GM18508 (cell line): ENCODE results near the gene CHRM2.
"Not testable (repeated sequence)": the region's sequence is repeated elsewhere in the genome, so short reads cannot be mapped to it uniquely, and the experiment has no call there.

Experiments
- ATAC-seq: cut with Tn5 transposase; IDR thresholded peaks from one replicate; pipeline ENCODE4 v1.9.1; 2021; ENCODE audit warnings: moderate number of reproducible peaks; ENCODE audit not compliant: insufficient read depth, unreplicated experiment

The CHRM2 gene

GRCh38 chr7:136868496-136869000 lies at the start of gene CHRM2:
Gene CHRM2, plus strand, starts transcription at chr7:136868652. Its CDS starts 146,214 bp downstream, at chr7:137014866.
- no peak for ATAC-seq

- not testable (repeated sequence) for ATAC-seq
Measured at GRCh38 chr7:136831398-136831797, 37.1 kb upstream of the CHRM2 start.

- ATAC-seq: no peak
Measured at GRCh38 chr7:136845899-136846465, 22.5 kb upstream of the CHRM2 start.

GRCh38 chr7:136847858-136848257 lies 20.6 kb upstream of the CHRM2 start:
- ATAC-seq: no peak

GRCh38 chr7:136853654-136854053 lies 14.8 kb upstream of the CHRM2 start:
- no peak for ATAC-seq

- ATAC-seq: no peak
Measured at GRCh38 chr7:136857573-136857972, 10.9 kb upstream of the CHRM2 start.

- ATAC-seq: no peak
Measured at GRCh38 chr7:136859803-136860202, 8.6 kb upstream of the CHRM2 start.

- no peak for ATAC-seq
Measured at GRCh38 chr7:136865236-136865635, 3.2 kb upstream of the CHRM2 start.

DNA sequence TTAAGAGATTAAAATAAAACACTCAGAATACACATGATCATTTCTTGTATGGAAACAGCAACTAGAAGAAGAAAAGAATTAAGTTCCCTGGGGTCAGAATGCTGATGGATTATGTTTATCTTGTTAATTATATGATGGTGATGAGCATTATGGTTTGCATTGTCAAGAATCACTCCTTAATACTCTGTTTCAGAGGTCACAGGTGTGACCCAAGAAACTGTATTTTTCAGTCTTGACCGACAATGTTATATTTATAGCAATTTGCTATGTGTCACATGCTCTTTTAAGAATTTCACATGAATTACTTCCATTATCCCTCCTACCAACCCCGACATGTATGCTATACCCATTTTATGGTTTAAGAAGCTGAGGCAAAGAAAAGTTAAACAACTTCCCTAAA lies 2.7 kb upstream of the CHRM2 start:
- ATAC-seq: no peak

GRCh38 chr7:136869001-136869961 lies 829 bp downstream of the CHRM2 start:
- no peak for ATAC-seq

- ATAC-seq: no peak
Measured at GRCh38 chr7:136869991-136870865, 1.8 kb downstream of the CHRM2 start.

- no peak for ATAC-seq
Measured at GRCh38 chr7:136870866-136871487, 2.5 kb downstream of the CHRM2 start.

- ATAC-seq: no peak
Measured at GRCh38 chr7:136874393-136875032, 6.1 kb downstream of the CHRM2 start.

DNA sequence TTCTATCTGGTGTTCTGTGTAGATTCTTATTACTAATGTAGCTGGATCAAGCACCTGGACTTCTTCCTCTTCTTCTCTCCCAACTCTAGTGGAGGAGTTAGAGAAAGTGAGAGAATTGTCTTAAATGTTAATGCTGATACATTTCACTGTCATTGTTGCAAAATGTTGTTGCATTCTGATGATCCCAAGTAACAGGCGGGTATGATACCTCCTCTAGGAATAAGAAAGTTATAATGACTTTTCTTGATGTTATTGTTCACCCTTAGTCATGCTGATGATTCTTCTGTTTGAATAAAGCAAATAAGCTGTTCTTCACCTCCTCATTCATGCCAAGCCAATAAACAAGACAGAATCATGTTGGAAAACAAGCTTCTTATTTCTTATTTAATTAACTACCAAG lies 9.1 kb downstream of the CHRM2 start:
- no peak for ATAC-seq

DNA sequence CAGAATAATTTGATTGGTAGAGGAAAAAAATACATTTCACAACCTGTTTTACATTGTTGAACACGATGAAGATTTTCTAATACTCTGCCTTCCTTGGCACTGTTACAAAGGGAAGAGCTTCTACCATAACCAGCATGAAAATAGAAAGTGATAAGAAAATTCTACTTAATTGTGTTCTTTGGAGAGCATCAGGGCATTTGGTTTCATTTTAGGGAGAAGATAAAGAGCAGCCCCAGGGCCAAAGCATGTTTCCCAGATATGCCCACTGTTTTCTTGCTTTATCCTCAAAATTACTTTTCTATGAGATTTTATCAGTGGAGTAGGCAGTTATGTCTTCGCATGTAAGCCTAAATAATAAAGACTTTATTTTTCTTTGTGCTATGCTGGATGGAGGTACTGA lies 9.5 kb downstream of the CHRM2 start:
- no peak for ATAC-seq

DNA sequence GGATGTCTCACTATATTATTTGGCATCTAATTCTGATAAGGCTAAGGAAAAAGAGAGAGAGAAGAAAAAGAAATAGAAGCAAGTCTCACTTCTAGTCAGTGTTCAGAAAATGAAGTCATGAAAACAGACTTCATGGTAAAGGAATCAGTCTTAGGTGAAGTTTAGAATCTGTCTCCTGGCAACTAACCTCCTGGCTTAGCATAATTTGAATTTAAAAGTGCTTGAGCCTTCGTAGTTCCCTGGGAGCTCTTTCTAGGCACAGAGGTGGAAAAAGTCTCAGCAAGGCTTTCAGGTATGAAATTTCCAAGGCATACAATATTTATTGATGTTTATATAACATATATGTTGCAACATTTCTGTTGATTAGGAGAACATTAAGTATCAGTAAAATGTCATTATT lies 10.4 kb downstream of the CHRM2 start:
- no peak for ATAC-seq

DNA sequence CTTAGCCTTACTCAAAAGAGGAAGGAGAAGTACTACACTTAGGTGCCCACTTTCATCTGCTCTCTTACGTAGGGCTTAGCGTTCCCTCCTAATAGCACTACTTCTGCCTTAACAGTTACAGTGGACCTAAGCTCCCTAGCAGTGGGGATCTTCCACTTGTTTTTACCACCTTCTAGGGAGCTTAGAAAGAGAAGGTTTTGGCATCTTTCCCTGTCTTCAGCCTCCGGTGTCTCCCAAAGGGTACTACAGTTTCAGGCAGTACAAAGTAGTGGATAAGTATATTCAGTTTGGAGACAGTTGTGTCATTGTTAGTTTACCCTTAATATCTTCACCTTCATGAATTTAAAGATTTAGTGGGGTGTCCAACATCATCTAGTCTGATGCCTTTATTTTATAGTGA lies 14.6 kb downstream of the CHRM2 start:
- ATAC-seq: no peak

- no peak for ATAC-seq
Measured at GRCh38 chr7:136884492-136884891, 16.0 kb downstream of the CHRM2 start.

DNA sequence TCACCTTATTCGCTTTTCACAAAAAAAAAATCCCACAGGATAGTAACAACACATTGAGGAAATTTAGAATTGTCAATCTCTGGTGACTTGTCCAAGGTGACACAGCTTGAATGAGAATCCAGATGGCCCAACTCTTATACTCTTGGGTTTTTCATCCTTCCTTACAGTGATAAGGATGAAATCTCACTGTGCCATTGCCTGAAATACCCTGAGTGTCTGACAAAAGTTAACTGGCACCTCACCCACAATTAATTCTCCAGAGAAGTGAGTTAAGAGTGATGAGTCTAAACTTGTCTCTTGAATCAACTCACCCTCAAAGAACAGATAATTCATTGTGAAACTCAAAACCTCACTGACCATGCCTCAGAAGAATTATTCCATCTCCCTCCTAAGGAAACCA lies 18.9 kb downstream of the CHRM2 start:
- no peak for ATAC-seq

DNA sequence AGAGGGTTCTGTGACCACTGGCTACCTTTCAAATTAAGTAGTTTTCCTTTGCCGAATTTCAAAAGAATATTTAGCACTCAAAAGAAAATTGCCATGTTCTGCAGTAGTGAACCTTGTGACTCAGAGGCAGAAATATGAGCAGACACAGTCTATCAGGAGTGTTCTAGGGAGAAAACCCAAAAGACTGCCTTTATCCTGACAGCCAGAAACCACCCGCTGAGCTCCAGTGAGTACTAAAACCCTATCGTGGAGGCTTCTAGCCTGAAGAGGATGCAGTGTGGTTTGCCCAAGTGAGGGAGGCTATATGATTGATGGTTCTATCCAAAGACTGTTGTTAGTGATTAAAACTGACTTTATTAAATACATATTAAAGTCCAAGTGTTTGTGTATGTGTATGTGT lies 21.9 kb downstream of the CHRM2 start:
- no peak for ATAC-seq
